ENCODE data around the gene GZF1. TPM values are rescaled to one million over a fixed set of nuclear protein-coding genes. Genes with fewer than 3 reads are reported as not detected.

Gene GZF1
- total RNA-seq, 5 donors from 2014 or later (not counting 1 experiment from before 2014, with no cell fraction given), result 10.2 to 35.1 (median 13.1) TPM

DNA sequence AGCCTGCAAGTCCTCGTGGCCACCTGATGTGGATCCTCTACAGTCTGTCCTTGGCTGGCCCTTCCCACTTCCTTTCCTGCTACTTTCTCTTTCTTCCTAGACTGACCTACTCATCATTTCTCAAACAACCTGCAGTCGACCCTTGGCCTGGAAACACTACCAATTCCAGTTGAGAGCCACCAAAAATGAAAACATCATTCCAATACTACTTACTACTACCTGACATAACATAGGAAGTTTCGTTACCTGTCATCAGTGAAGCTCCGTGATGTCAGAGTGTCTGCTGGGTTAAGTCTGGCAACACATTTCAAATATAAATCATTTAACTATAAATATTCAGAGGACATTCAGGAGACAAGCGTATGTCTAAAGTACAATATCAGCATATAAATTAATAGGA is 13.8 kb downstream of the GZF1 start:
- Histone ChIP-seq H3K27ac (ENCODE audit: low read length) (no peak overlapping the region), H3K4me3 (ENCODE audit: control insufficient read depth in 1 of 2, extremely low read depth in 1 of 2, low read length in 1 of 2) (no peak overlapping the region), H3K4me1 (ENCODE audit: control insufficient read depth in 1 of 2, extremely low read depth in 1 of 2, insufficient read depth in 2 of 2, low read length in 2 of 2) (no peaks in the 10 kb centered on the region), H3K27me3 (replicated peaks in 1 of 2; ENCODE audit: control insufficient read depth in 2 of 2, extremely low read depth in 1 of 2, insufficient read depth in 2 of 2, low read length in 1 of 2) (no peaks in the 10 kb centered on the region), H3K36me3 (ENCODE audit: control insufficient read depth in 2 of 2, extremely low read depth in 1 of 2, insufficient read depth in 1 of 2, low read length in 1 of 2) (peaks cover 2 to 69% of the 10 kb centered on the region in 2 donors), H3K9me3 (no peaks in the 10 kb centered on the region)
- ATAC-seq (replicated peaks in 1 of 4) (no peak), DNase-seq (no peak)
- no peaks in the 10 kb centered on the region for H3K9me3 Mint-ChIP-seq
- no peak overlapping the region for H3K4me3 Mint-ChIP-seq
- H3K27ac Mint-ChIP-seq, result peak overlapping the region in 1 of 2 donors; percentile 2
- H3K27me3 Mint-ChIP-seq, result no peaks in the 10 kb centered on the region
- WGBS (ENCODE audit: insufficient coverage), result 65% methylated on average over 2 of the region's 5 CpGs
- no peaks in the 10 kb centered on the region for H3K4me1 Mint-ChIP-seq
- H3K36me3 Mint-ChIP-seq, result peaks cover 54% of the 10 kb centered on the region
- POLR2A ChIA-PET, result no interaction called here
- CTCF ChIA-PET, result interaction anchor here in 1 of 2 donors (1.3 kb wide), 1 partner anchor 26 kb away, joined by 4 read pairs; no protein-coding TSS in a partner anchor

DNA sequence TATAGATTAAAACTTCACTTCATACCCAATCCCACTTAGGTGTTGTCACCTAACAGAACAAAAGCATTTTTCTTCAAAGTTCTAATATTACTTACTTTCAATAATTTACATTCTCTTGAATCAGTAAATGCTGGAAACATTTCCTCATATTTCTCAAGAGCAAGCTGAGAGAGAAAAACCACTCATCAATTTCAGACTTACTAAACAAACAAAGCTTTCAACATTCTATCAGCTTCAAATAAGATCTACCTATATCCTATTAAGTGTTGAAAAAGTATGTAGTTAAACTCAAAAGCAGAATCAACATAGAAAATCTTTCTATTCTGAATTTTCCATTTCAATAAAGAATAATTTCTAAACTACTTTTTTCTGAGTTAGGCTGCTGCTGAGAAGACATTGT is 17.8 kb downstream of the GZF1 start:
- Mint-ChIP-seq H3K4me1 (peaks cover 0 to 3% (median 0%) of the 10 kb centered on the region in 3 donors), H3K27ac (no peak overlapping the region), H3K9me3 (no peaks in the 10 kb centered on the region), H3K4me3 (no peak overlapping the region), H3K36me3 (peaks cover 66% of the 10 kb centered on the region), H3K27me3 (no peaks in the 10 kb centered on the region)
- H3K27ac ChIP-seq (ENCODE audit: low read length), result no peak overlapping the region
- H3K4me1 ChIP-seq (ENCODE audit: control insufficient read depth in 1 of 2, extremely low read depth in 1 of 2, insufficient read depth in 2 of 2, low read length in 2 of 2), result no peaks in the 10 kb centered on the region
- DNase-seq (no peak), ATAC-seq (replicated peaks in 1 of 4) (no peak)
- H3K36me3 ChIP-seq (ENCODE audit: control insufficient read depth in 2 of 2, extremely low read depth in 1 of 2, insufficient read depth in 1 of 2, low read length in 1 of 2), result peaks cover 0 to 45% of the 10 kb centered on the region in 2 donors
- no peaks in the 10 kb centered on the region for H3K27me3 ChIP-seq (replicated peaks in 1 of 2; ENCODE audit: control insufficient read depth in 2 of 2, extremely low read depth in 1 of 2, insufficient read depth in 2 of 2, low read length in 1 of 2)
- no peak overlapping the region for H3K4me3 ChIP-seq (ENCODE audit: control insufficient read depth in 1 of 2, extremely low read depth in 1 of 2, low read length in 1 of 2)
- ChIA-PET CTCF (no interaction called here), POLR2A (no interaction called here)
- no peaks in the 10 kb centered on the region for H3K9me3 ChIP-seq

DNA sequence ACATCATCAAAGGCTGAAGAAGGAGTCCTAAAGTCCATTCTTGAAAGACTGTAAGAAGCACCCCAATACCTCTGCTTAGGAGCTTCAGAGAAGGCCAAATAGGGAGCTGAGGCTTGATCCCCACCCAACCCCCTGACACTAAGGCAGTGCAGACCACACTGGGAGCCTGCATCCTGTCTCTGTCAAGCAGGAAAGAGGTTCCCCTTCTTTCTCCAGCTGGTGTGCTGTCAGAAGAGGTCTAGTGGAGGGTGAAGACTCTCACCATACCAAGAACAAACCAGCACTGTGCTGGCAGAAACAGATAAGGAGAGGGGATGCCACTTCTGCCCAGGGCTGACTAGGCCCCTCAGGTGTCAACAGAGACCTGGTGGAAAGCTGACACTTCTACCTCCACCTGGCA is 19.9 kb downstream of the GZF1 start:
- Mint-ChIP-seq H3K27me3 (no peaks in the 10 kb centered on the region), H3K4me1 (peaks cover 0 to 10% (median 3%) of the 10 kb centered on the region in 3 donors), H3K4me3 (no peak overlapping the region), H3K27ac (no peak overlapping the region), H3K36me3 (peaks cover 66% of the 10 kb centered on the region), H3K9me3 (no peaks in the 10 kb centered on the region)
- Histone ChIP-seq H3K4me1 (ENCODE audit: control insufficient read depth in 1 of 2, extremely low read depth in 1 of 2, insufficient read depth in 2 of 2, low read length in 2 of 2) (no peaks in the 10 kb centered on the region), H3K4me3 (ENCODE audit: control insufficient read depth in 1 of 2, extremely low read depth in 1 of 2, low read length in 1 of 2) (no peak overlapping the region), H3K9me3 (no peaks in the 10 kb centered on the region), H3K36me3 (ENCODE audit: control insufficient read depth in 2 of 2, extremely low read depth in 1 of 2, insufficient read depth in 1 of 2, low read length in 1 of 2) (peaks cover 0 to 48% of the 10 kb centered on the region in 2 donors), H3K27ac (ENCODE audit: low read length) (no peak overlapping the region), H3K27me3 (replicated peaks in 1 of 2; ENCODE audit: control insufficient read depth in 2 of 2, extremely low read depth in 1 of 2, insufficient read depth in 2 of 2, low read length in 1 of 2) (no peaks in the 10 kb centered on the region)
- DNase-seq, result no peak
- POLR2A ChIA-PET, result no interaction called here
- no peak for ATAC-seq (replicated peaks in 1 of 4)
- CTCF ChIA-PET, result interaction anchor here (0.6 to 1.7 kb wide), 2 partner anchors 17 to 32 kb away, joined by 4 to 5 read pairs; no protein-coding TSS in a partner anchor

DNA sequence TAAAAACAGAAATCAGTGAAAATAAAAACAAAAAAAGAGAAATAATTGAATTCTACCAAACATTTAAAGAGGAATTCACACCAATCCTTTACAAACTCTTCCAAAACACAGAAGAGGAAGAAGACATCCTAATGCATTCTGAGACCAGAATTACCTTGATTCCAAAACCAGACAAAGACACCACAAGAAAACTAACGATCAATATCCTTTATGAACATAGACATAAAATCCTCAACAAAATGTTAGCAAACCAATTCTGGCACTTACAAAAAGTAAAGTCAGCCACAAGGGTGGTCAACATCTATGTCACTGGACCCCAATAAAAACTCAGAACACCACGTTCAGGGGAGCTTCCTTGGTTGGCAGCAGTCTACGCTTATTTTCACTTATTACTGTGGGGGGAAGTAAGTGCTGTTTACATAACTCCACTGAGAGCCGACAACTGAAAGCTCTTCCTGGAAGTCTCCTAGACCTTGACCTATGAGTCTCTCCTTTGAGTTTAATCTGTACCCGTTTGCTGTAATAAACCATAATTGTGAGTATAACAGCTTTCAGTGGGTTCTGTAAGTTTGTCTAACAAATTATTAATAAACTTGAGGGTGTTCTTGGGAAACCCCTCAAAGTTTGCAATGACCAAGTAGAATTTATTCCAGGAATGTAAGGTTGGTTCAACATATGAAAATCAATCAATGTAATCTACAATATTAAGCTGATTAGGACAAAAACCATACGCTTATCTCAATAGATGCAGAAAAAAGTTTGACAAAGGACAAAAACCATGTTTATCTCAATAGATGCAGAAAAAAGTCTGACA is 24.5 kb downstream of the GZF1 start:
- ATAC-seq (replicated peaks in 1 of 4) (no peak), DNase-seq (no peak)
- Mint-ChIP-seq H3K4me3 (no peak overlapping the region), H3K9me3 (no peaks in the 10 kb centered on the region), H3K27ac (peak overlapping the region in 1 of 2 donors; percentile 40), H3K27me3 (no peaks in the 10 kb centered on the region), H3K4me1 (peaks cover 0 to 10% (median 3%) of the 10 kb centered on the region in 3 donors), H3K36me3 (peaks cover 69% of the 10 kb centered on the region)
- Histone ChIP-seq H3K4me3 (ENCODE audit: control insufficient read depth in 1 of 2, extremely low read depth in 1 of 2, low read length in 1 of 2) (no peak overlapping the region), H3K27me3 (replicated peaks in 1 of 2; ENCODE audit: control insufficient read depth in 2 of 2, extremely low read depth in 1 of 2, insufficient read depth in 2 of 2, low read length in 1 of 2) (no peaks in the 10 kb centered on the region), H3K9me3 (no peaks in the 10 kb centered on the region), H3K4me1 (ENCODE audit: control insufficient read depth in 1 of 2, extremely low read depth in 1 of 2, insufficient read depth in 2 of 2, low read length in 2 of 2) (no peaks in the 10 kb centered on the region), H3K36me3 (ENCODE audit: control insufficient read depth in 2 of 2, extremely low read depth in 1 of 2, insufficient read depth in 1 of 2, low read length in 1 of 2) (peaks cover 0 to 34% of the 10 kb centered on the region in 2 donors), H3K27ac (ENCODE audit: low read length) (no peak overlapping the region)
- WGBS (ENCODE audit: insufficient coverage), result 92% methylated on average over 2 of the region's 6 CpGs
- ChIA-PET POLR2A (no interaction called here), CTCF (interaction anchor here in 1 of 2 donors (0.6 kb wide), 1 partner anchor 1860 kb away, joined by 3 read pairs; no protein-coding TSS in a partner anchor)

DNA sequence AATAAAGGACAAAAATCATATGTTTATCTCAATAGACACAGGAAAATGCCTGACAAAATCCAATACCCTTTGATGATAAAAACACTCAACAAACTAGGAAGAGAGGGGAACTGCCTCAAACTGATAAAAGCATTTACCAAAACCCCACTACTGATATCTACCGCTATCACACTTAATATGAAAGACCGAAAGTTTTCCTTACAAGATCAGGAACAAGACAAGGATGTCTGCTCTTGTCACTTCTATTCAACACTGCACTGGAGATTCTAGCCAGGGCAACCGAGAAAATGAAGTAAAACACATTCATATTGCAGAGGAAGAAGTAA is 25.1 kb downstream of the GZF1 start:
- Histone ChIP-seq H3K27ac (ENCODE audit: low read length) (no peak overlapping the region), H3K36me3 (ENCODE audit: control insufficient read depth in 2 of 2, extremely low read depth in 1 of 2, insufficient read depth in 1 of 2, low read length in 1 of 2) (peaks cover 0 to 31% of the 10 kb centered on the region in 2 donors), H3K4me3 (ENCODE audit: control insufficient read depth in 1 of 2, extremely low read depth in 1 of 2, low read length in 1 of 2) (no peak overlapping the region), H3K4me1 (ENCODE audit: control insufficient read depth in 1 of 2, extremely low read depth in 1 of 2, insufficient read depth in 2 of 2, low read length in 2 of 2) (no peaks in the 10 kb centered on the region), H3K27me3 (replicated peaks in 1 of 2; ENCODE audit: control insufficient read depth in 2 of 2, extremely low read depth in 1 of 2, insufficient read depth in 2 of 2, low read length in 1 of 2) (no peaks in the 10 kb centered on the region), H3K9me3 (no peaks in the 10 kb centered on the region)
- no peak overlapping the region for H3K27ac Mint-ChIP-seq
- H3K36me3 Mint-ChIP-seq, result peaks cover 72% of the 10 kb centered on the region
- H3K4me3 Mint-ChIP-seq, result no peak overlapping the region
- no peaks in the 10 kb centered on the region for H3K9me3 Mint-ChIP-seq
- ChIA-PET POLR2A (no interaction called here), CTCF (no interaction called here)
- ATAC-seq (replicated peaks in 1 of 4) (no peak), DNase-seq (no peak)
- H3K27me3 Mint-ChIP-seq, result no peaks in the 10 kb centered on the region
- H3K4me1 Mint-ChIP-seq, result peaks cover 0 to 10% (median 3%) of the 10 kb centered on the region in 3 donors
- WGBS (ENCODE audit: insufficient coverage), result no CpG with 5 or more reads among the region's 3 CpGs

DNA sequence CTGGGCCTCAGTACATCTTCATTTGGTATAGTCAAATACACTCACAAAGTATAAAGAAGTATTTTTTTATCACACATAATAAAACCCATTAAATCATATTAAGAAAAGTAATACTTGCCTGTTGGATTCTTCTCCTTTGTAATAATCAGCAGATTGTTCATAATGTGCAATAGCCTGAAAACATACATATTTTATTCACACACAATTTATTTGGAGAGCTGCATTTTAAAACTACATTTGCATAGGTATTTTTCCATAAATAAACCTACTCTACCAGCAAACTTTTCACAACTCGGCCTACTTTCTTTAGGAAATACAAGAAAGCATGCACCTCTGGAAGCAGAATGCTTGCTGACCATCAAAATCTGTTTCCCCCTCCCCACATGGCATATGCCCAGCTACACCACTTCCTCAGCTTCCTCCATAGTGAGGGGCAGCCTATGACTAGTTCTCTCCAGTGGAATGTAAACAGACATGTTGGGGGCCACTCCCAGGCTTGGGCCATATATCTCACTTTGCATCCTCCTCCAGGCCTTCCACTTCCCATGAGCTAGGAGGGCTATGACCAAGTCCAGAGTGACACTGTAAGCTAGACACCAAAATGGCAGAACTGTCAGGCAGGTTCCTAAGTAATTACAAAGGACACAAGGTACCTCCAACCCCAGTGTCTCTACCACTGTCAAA is 28.3 kb downstream of the GZF1 start:
- ATAC-seq (replicated peaks in 1 of 4), result no peak
- H3K4me1 Mint-ChIP-seq, result peaks cover 0 to 9% (median 0%) of the 10 kb centered on the region in 3 donors
- H3K9me3 Mint-ChIP-seq, result no peaks in the 10 kb centered on the region

More for the DNA sequence above, 28.3 kb downstream of the GZF1 start:
- CTCF ChIA-PET, result interaction anchor here (0.6 to 1.0 kb wide), 2 partner anchors 13 to 31 kb away, joined by 3 to 4 read pairs; partner anchors contain the start of gene NAPB (in 1 of the 2)
- H3K4me1 ChIP-seq (ENCODE audit: control insufficient read depth in 1 of 2, extremely low read depth in 1 of 2, insufficient read depth in 2 of 2, low read length in 2 of 2), result no peaks in the 10 kb centered on the region
- 89% methylated on average over 1 of the region's 1 CpG for WGBS (ENCODE audit: insufficient coverage)
- POLR2A ChIA-PET, result no interaction called here
- H3K36me3 ChIP-seq (ENCODE audit: control insufficient read depth in 2 of 2, extremely low read depth in 1 of 2, insufficient read depth in 1 of 2, low read length in 1 of 2), result peaks cover 4 to 45% of the 10 kb centered on the region in 2 donors
- Mint-ChIP-seq H3K27ac (no peak overlapping the region), H3K27me3 (no peaks in the 10 kb centered on the region), H3K36me3 (peaks cover 75% of the 10 kb centered on the region), H3K4me3 (no peak overlapping the region)
- H3K9me3 ChIP-seq, result no peaks in the 10 kb centered on the region
- H3K27me3 ChIP-seq (replicated peaks in 1 of 2; ENCODE audit: control insufficient read depth in 2 of 2, extremely low read depth in 1 of 2, insufficient read depth in 2 of 2, low read length in 1 of 2), result no peaks in the 10 kb centered on the region
- no peak for DNase-seq
- no peak overlapping the region for H3K27ac ChIP-seq (ENCODE audit: low read length)
- no peak overlapping the region for H3K4me3 ChIP-seq (ENCODE audit: control insufficient read depth in 1 of 2, extremely low read depth in 1 of 2, low read length in 1 of 2)
